SK-MEL-5 (cell line): ENCODE results near the gene CEMIP. TPM values are rescaled to one million over a fixed set of nuclear protein-coding genes. Genes with fewer than 3 reads are reported as not detected.
A peak's percentile ranks its signal among the peaks of the same experiment; 100 is the strongest.

Experiments used
- DNase-seq: peaks from one replicate; pipeline ENCODE4 v3.0.0-alpha.2; 2016; ENCODE audit warnings: low read depth, low spot score
- in situ Hi-C: cut with HindIII; loops from 2 replicates; pipeline ENCODE4 v1.10.0; 2016; ENCODE audit warnings: low sequenced_read_pairs, high pct_unique_total_duplicates, low pct_unique_long_range_greater_than_20kb
- total RNA-seq: library from RNA; depleted of rRNA; stranded (reverse); fragments of >200 nt; shearing (Covaris generic); gene quantifications from 2 replicates; pipeline ENCODE4 v1.2.3, GENCODE V29; 2014

The CEMIP gene
- total RNA-seq, 1 experiment from 2014 or later: 6.3 TPM

DNA sequence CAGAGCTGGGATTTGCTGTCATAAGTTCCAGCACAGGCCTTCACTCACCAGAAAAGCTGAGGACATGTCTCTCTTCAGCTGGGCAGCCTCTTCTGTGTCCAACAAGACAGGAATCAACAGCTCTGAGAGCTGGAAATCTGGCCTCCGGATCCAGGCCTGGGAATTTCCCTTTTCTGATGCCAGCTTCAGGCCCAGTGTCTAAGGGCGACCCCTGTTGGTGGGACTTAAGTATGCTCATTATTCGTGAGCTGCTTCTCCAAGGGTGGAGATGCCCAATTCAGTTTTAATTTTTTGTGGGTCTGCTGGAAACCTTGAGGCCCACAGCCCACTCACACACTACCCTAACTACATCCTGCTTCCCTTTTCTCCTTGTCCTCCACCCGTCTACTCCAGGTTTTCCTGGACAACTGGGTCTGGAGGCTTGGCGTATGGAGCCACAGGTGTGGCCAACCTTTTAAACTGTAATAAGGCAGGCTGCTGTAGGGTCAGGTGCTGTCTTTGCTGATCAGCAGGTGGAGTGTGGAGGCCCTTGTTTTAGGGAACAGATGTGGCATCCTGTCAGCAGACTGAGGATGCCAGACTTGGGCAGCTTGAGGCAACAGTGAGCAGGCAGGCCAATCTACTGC, 2.6 kb upstream of the CEMIP start:
- in situ Hi-C loops: no loop called here
- peak; percentile 90 for DNase-seq

GRCh38 chr15:80777137-80777536, 2.0 kb upstream of the CEMIP start:
- in situ Hi-C loops: no loop called here
- DNase-seq: peak; percentile 10

DNA sequence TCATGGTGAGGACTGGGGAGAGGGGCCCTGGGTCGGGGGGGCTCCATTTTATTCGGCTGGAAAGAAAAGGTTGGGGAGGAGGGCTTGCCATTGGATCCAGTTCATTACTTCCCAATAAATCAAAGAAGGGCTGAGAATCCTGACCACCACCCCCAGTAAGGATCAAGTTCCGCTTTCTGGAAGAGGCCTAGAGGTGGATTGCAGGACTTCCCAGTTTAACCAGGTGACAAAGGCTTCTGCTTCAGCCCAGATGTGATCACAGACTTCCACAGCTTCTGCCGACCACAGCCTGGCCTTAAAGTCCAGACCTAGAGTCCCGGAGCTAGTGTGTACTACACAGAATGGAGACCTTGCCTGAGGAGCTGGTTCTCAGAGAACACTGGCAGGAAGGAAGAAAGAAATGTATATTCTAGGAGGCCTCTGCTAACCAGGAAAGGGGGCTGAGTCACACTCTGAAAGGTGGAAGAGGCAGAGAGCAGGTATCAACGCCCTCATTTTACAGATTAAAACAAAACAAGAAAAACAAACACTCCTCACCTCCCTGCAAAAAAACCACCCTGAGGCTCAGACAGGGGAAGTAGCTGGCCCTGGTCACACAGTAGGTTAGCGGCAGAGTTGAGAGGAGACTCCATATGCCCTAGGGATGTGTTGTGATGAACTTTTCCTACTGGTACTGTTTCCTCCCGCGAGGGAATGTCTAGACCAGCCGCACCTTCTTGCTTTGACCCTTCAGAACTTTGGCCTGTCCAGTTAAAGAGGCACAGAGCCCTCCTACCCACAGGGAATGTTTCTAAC, 1.1 kb upstream of the CEMIP start:
- in situ Hi-C loops: no loop called here
- no peak for DNase-seq

GRCh38 chr15:80778621-80778963, 578 bp upstream of the CEMIP start:
- in situ Hi-C loops: no loop called here
- no peak for DNase-seq

DNA sequence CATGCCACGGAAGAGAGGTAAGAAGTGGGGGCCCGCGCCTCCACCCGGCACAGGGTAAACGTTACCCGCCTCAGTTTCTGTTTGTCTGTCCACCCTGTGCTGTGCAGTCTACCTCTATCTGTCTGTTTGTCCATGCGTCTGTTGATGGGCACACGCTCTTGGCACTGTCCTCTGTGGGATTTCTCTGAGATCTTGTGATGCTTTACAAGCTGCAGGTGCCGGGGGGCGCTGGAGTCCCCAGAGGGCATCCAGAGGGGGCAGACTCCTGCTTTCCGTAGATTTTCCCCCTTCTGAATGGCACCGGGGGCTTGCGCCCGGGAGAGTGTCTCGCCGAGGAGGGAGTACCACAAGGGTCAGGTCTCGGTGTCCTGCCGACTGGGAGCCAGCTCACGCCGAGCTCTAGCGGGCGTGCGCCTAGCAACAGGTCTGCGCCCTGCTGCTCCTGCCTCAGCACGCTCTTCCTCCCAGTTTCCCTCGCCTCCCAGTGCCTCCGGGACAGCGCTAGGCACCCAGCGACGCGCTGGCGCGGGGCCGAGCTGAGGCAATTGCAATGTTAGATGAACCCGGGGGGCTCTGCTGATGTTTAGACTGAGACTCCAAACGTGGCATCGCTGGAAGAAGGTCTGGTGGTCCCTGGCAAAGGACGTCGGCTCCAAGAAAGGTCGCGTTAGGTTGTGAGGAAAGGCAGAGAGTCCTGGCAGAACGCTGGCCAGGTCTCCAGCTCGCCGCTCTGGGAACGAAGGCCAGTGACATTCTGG, 667 bp downstream of the CEMIP start:
- DNase-seq: peak; percentile 15
- in situ Hi-C loops: no loop called here

DNA sequence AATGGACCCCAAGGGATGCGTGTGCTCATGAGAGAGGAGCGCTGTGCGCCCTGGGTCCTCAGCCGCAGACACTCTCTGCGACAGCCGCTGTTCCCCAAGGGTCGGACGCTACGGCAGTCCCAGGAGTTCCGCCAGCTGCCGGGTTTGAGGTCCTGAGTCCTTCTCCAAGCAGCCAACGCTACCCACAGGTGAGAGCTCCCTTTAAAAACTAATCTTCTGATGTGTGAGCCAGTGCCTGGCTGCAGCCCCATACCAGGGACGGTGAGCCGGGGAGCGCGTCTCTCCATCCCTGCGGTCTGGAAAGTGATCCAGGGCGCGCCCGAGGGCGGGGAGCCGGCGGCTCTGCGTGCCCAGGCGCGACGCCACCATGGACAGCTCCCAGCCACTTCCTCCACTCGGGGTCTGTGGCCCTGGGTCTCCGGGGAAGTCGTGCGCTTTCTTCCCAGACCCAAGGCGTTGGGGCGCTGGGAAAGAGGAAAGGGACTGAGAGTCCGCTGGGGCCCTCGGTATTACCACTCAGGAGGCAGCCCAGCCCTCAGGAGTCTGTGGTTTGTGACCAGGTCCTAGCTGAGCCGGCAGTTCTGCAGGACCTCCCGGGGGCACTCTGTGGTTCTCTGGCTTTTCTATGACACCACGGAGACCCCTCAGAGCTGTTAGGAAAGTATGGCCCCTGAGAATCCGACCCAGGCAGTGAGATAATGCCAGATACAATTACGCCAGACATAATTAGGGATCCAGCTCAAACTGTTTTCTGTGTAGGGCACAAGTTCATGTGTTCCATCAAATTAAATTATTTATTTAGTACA, 1.4 kb downstream of the CEMIP start:
- DNase-seq: no peak
- in situ Hi-C loops: no loop called here

DNA sequence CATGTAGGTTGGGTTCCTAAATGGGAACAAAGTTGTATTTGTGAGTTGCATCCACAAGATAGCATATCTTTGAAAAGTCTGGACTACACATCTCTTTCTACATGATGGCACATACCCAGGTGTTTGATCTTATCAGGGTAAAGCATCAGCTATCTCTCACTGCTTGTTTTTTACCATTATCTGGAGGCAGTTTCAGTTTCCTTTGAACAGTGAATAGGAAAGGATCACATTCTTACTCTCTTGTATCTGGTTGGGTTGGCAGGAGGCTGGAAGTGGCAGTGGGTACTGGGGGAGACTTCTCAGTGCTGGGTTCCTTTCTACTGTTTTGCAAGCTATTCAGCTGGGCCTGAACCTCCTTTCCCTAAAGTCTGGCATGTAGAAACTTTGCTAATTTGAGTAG, 4.1 kb downstream of the CEMIP start:
- in situ Hi-C loops: no loop called here
- no peak for DNase-seq

- DNase-seq: no peak
- in situ Hi-C loops: no loop called here
Measured at GRCh38 chr15:80785335-80785734, 6.2 kb downstream of the CEMIP start.

DNA sequence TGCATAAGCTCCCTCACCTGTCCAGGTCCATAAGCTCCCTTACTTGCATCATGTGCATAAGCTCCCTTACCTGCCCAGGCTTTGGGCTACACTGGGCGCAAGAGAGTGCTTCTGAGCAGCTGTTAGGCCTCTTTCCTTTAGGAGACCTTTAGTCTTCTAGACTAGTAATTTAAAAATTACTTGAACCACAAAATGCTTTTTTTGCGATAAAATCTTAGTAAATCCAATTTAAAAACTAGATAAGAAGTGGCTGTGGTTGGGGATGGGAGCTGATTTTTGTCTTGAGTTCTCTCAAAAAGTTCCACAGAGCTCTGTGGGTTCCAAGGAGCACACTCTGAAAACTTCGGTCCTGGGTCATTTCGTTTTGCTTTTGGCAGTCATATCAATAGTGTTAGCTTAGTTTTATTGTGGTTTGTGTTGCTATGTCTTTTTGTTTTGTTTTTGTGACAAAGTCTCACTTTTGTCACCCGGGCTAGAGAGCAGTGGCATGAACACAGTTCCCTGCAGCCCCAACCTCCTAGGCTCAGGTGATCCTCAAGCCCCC, 6.7 kb downstream of the CEMIP start:
- in situ Hi-C loops: no loop called here
- no peak for DNase-seq

- in situ Hi-C loops: no loop called here
- DNase-seq: no peak
Measured at GRCh38 chr15:80787316-80787715, 8.1 kb downstream of the CEMIP start.

GRCh38 chr15:80788536-80788935, 9.4 kb downstream of the CEMIP start:
- no peak for DNase-seq
- in situ Hi-C loops: no loop called here

DNA sequence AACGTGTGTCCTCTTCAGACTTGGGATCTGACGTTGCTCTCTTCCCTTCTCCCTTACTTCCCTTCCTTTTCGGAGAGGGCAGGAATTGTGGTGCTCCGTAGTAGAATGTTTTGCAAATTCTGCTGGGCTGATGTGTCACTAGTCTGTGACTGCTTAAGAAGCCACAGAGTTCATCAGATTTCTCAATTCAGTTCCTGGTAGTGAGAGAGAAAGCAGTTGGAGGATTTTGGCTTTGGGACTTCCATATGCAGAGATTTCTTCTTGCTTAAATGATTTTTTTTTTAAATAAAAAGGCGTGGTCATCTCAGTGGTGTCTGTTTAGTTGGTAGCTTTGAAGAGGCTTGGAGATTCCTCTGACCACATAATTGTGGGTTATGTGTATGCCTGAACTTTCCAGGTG, 10.1 kb downstream of the CEMIP start:
- in situ Hi-C loops: no loop called here
- DNase-seq: no peak

DNA sequence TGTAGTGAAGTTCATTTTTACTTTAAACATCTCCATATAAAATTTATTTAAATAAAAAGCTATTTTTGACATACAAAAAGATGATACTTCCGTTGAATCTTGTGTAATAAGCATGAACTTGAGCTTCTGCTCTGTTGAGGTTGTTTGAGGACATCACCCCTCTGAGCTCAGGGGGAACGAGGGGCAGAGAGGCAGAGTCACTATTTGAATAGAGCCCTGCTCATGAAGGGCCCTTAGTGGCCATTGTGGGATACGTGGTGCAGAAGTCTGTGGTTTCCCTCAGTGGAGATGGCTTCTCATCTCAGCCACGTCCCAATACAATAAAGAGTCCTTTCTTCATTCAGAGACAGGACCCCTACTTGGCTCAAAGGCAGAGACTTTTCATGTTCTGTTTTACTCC, 10.6 kb downstream of the CEMIP start:
- in situ Hi-C loops: no loop called here
- no peak for DNase-seq

DNA sequence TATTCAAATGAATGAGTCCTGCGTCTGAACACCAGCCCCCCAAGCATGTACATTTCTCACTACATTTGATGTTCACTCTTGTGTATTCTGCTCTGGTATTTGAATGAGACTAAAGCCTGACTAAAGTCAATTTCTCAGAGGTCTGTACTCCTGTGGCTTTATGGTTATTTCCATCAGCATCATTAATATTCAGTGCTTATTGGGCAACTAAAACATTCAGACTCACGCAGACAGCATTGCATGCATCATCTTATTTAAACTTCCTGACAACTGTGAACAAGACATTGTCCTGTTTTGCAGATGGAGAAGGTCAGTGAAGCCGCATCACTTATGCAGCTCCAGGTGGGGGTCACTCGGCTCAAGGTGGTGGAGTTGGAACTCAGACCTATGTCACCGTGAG, 11.1 kb downstream of the CEMIP start:
- in situ Hi-C loops: no loop called here
- DNase-seq: no peak

GRCh38 chr15:80791004-80791403, 11.8 kb downstream of the CEMIP start:
- in situ Hi-C loops: no loop called here
- no peak for DNase-seq

DNA sequence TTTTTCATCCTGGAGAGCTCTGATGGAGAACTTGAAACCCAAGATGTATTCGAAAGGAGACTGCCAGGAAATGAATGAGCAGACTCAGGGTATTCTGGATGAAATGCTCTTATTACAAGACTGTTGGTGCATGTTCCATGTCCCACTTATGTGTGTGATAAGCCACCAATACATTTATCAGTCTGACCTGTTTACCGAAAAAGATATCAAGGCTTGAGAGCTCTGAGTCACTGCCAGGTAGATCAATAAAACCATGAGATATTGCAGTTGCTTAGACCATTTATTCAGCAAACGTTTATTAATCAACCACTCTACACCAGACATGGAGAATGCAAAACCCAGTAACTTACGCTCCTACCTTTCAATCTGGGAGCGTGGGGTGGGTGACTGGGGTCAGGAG, 17.2 kb downstream of the CEMIP start:
- no peak for DNase-seq
- in situ Hi-C loops: no loop called here

DNA sequence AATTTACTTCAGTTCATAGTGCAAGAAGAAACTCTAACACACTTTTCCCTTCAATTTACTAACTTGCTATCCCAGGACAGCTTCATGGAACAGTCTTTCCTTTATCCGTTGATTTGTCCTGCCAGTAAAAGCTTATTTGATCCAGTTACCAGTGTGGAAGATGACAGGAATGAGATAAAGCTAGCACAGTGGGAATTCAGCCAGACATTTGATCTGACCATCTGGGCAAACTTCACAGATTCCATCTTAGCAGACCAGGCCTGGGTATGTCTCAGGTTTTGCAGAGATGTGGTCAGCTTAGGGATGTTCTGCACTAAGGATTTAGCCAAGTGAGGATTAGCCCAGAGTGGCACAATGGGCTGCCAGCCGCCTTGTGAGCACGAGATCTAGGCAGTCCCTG, 19.7 kb downstream of the CEMIP start:
- in situ Hi-C loops: no loop called here
- DNase-seq: no peak

GRCh38 chr15:80800067-80800466, 20.9 kb downstream of the CEMIP start:
- no peak for DNase-seq
- in situ Hi-C loops: loop anchor here (10.0 kb wide), 1 partner anchor 65 kb away; no protein-coding TSS in a partner anchor
